Measurements from ENCODE around the gene RUBCNL.

- TF ChIP-seq CTCF (IDR thresholded peaks at IDR 0.05; ENCODE audit: low read depth, low read length, poor library complexity, severe bottlenecking) (no peak), EZH2phosphoT487 (IDR thresholded peaks at IDR 0.05; ENCODE audit: borderline replicate concordance, low read length) (no peak)
Measured at GRCh38 chr13:46355088-46355468, 32.0 kb downstream of the RUBCNL start.
